Astrocyte (in vitro differentiated cells and primary cell): ENCODE data around the gene C2. TPM values are rescaled to one million over a fixed set of nuclear protein-coding genes. Genes with fewer than 3 reads are reported as not detected.
"Not testable (repeated sequence)": the region's sequence is repeated elsewhere in the genome, so short reads cannot be mapped to it uniquely, and the experiment has no call there.

Source experiments
- DNase-seq: peaks from one replicate; pipeline ENCODE4 v3.0.0-alpha.2; 2010; ENCODE audit warnings: low read depth
- FAIRE-seq: peaks from 2 replicates; lab custom pipeline; 2011; peaks lifted over from hg19 to GRCh38; lab: Jason Lieb, UNC
- H2AFZ ChIP-seq: 2 replicates; pipeline ENCODE4 v1.6.0; 2012; ENCODE audit warnings: low read depth, low read length, inconsistent platforms
- H3K27ac ChIP-seq: 2 replicates; pipeline ENCODE4 v1.5.1; 2011; ENCODE audit warnings: low read depth, low read length, inconsistent platforms
- H3K27me3 ChIP-seq: 2 replicates; pipeline ENCODE4 v1.6.0; 2011; ENCODE audit warnings: low read length, inconsistent platforms; ENCODE audit not compliant: insufficient read depth
- H3K36me3 ChIP-seq: 2 replicates; pipeline ENCODE4 v1.5.1; 2011; ENCODE audit warnings: low read length, inconsistent platforms; ENCODE audit not compliant: insufficient read depth
- H3K4me1 ChIP-seq: 2 replicates; pipeline ENCODE4 v1.5.1; 2011; ENCODE audit warnings: low read length, inconsistent platforms; ENCODE audit not compliant: insufficient read depth
- H3K4me2 ChIP-seq: 2 replicates; pipeline ENCODE4 v1.6.0; 2012; ENCODE audit warnings: low read length, inconsistent platforms
- H3K4me3 ChIP-seq: 2 replicates; pipeline ENCODE4 v1.5.1; 2011; ENCODE audit warnings: low read depth, mild to moderate bottlenecking, low read length, inconsistent platforms; ENCODE audit not compliant: insufficient read depth
- H3K79me2 ChIP-seq: 2 replicates; pipeline ENCODE4 v1.6.0; 2012; ENCODE audit warnings: mild to moderate bottlenecking, low read length, inconsistent platforms; ENCODE audit not compliant: insufficient read depth
- H3K9ac ChIP-seq: 2 replicates; pipeline ENCODE4 v1.6.0; 2012; ENCODE audit warnings: mild to moderate bottlenecking, low read length, inconsistent platforms
- H3K9me3 ChIP-seq: 2 replicates; pipeline ENCODE4 v1.5.1; 2012; ENCODE audit warnings: low read depth, mild to moderate bottlenecking, low read length, inconsistent platforms; ENCODE audit not compliant: insufficient read depth
- H4K20me1 ChIP-seq: 2 replicates; pipeline ENCODE4 v1.6.0; 2012; ENCODE audit warnings: low read length, inconsistent platforms; ENCODE audit not compliant: insufficient read depth
- H3K27ac Mint-ChIP-seq: one replicate; pipeline ENCODE4 v1.8.0; 2021; ENCODE audit warnings: mild to moderate bottlenecking, mixed read lengths; ENCODE audit not compliant: unreplicated experiment
- H3K27me3 Mint-ChIP-seq: one replicate; pipeline ENCODE4 v1.8.0; 2021; ENCODE audit warnings: low read depth, mixed read lengths; ENCODE audit not compliant: unreplicated experiment
- H3K36me3 Mint-ChIP-seq: one replicate; pipeline ENCODE4 v1.8.0; 2021; ENCODE audit warnings: low read depth, mixed read lengths; ENCODE audit not compliant: unreplicated experiment
- H3K4me1 Mint-ChIP-seq: one replicate; pipeline ENCODE4 v1.8.0; 2021; ENCODE audit warnings: low read depth, mixed read lengths; ENCODE audit not compliant: unreplicated experiment
- H3K4me3 Mint-ChIP-seq: one replicate; pipeline ENCODE4 v1.8.0; 2021; ENCODE audit warnings: mild to moderate bottlenecking, moderate library complexity, mixed read lengths; ENCODE audit not compliant: unreplicated experiment
- H3K9me3 Mint-ChIP-seq: one replicate; pipeline ENCODE4 v1.8.0; 2021; ENCODE audit warnings: mild to moderate bottlenecking, mixed read lengths; ENCODE audit not compliant: unreplicated experiment
- CTCF ChIP-seq: IDR thresholded peaks from 2 replicates; pipeline ENCODE4 v1.5.1; 2011; ENCODE audit warnings: low read depth, mild to moderate bottlenecking, inconsistent platforms, low read length, moderate library complexity; ENCODE audit not compliant: insufficient read depth
- EZH2 ChIP-seq: IDR thresholded peaks from 2 replicates; pipeline ENCODE4 v1.6.1; 2012; ENCODE audit warnings: mild to moderate bottlenecking, low read length, inconsistent platforms; ENCODE audit not compliant: insufficient read depth
- total RNA-seq: library from RNA; stranded (reverse); gene quantifications from 2 replicates; pipeline ENCODE4 v1.2.1, GENCODE V29; 2021

Gene C2
- total RNA-seq, 1 donor from 2014 or later: 0.20 TPM

GRCh38 chr6:31977816-31978431 is 50.4 kb downstream of the C2 start:
- H3K9me3 Mint-ChIP-seq: no peaks in the 10 kb centered on the region
- Histone ChIP-seq H2AFZ (no peak overlapping the region), H3K4me3 (no peak overlapping the region), H3K79me2 (peaks cover 21% of the 10 kb centered on the region), H3K36me3 (peaks cover 2% of the 10 kb centered on the region), H4K20me1 (no peaks in the 10 kb centered on the region), H3K27ac (no peak overlapping the region), H3K4me2 (no peak overlapping the region), H3K4me1 (peaks cover 5% of the 10 kb centered on the region), H3K9ac (no peak overlapping the region), H3K27me3 (no peaks in the 10 kb centered on the region), H3K9me3 (no peaks in the 10 kb centered on the region)
- FAIRE-seq: no peak
- no peak overlapping the region for H3K27ac Mint-ChIP-seq
- H3K36me3 Mint-ChIP-seq: peaks cover 13% of the 10 kb centered on the region
- H3K27me3 Mint-ChIP-seq: no peaks in the 10 kb centered on the region
- no peak for DNase-seq
- no peak overlapping the region for H3K4me3 Mint-ChIP-seq
- TF ChIP-seq EZH2: no peak
- no peak for TF ChIP-seq CTCF
- peaks cover 5% of the 10 kb centered on the region for H3K4me1 Mint-ChIP-seq

- Mint-ChIP-seq H3K9me3 (no peaks in the 10 kb centered on the region), H3K27ac (no peak overlapping the region), H3K4me1 (no peaks in the 10 kb centered on the region), H3K27me3 (no peaks in the 10 kb centered on the region), H3K36me3 (peaks cover 12% of the 10 kb centered on the region), H3K4me3 (no peak overlapping the region)
- Histone ChIP-seq H3K27me3 (no peaks in the 10 kb centered on the region), H3K4me3 (no peak overlapping the region), H3K79me2 (peaks cover 12% of the 10 kb centered on the region), H4K20me1 (no peaks in the 10 kb centered on the region), H3K36me3 (peaks cover 2% of the 10 kb centered on the region), H3K9ac (no peak overlapping the region), H3K4me1 (no peaks in the 10 kb centered on the region), H2AFZ (no peak overlapping the region), H3K27ac (no peak overlapping the region), H3K9me3 (no peaks in the 10 kb centered on the region), H3K4me2 (no peak overlapping the region)
- DNase-seq (no peak), FAIRE-seq (no peak)
- TF ChIP-seq EZH2 (no peak), CTCF (no peak)
These were observed 51.3 kb downstream of the C2 start for GRCh38 chr6:31978831-31979230.

- Histone ChIP-seq H3K36me3 (peaks cover 2% of the 10 kb centered on the region), H3K9ac (no peak overlapping the region), H2AFZ (no peak overlapping the region), H3K4me1 (no peaks in the 10 kb centered on the region), H3K4me2 (no peak overlapping the region), H3K4me3 (no peak overlapping the region), H3K27ac (no peak overlapping the region), H3K9me3 (no peaks in the 10 kb centered on the region), H4K20me1 (no peaks in the 10 kb centered on the region), H3K27me3 (no peaks in the 10 kb centered on the region), H3K79me2 (peaks cover 6% of the 10 kb centered on the region)
- TF ChIP-seq EZH2 (no peak), CTCF (no peak)
- Mint-ChIP-seq H3K4me3 (no peak overlapping the region), H3K27ac (no peak overlapping the region), H3K9me3 (no peaks in the 10 kb centered on the region), H3K36me3 (peaks cover 12% of the 10 kb centered on the region), H3K27me3 (no peaks in the 10 kb centered on the region), H3K4me1 (no peaks in the 10 kb centered on the region)
- DNase-seq: no peak
- no peak for FAIRE-seq
These were observed 51.9 kb downstream of the C2 start for GRCh38 chr6:31979238-31979898.

- H3K27me3 Mint-ChIP-seq, DNase-seq, H3K4me2 ChIP-seq, H4K20me1 ChIP-seq, H2AFZ ChIP-seq, FAIRE-seq, H3K9me3 ChIP-seq, H3K4me3 Mint-ChIP-seq, H3K9ac ChIP-seq, H3K79me2 ChIP-seq, H3K9me3 Mint-ChIP-seq, H3K4me1 Mint-ChIP-seq, H3K27ac ChIP-seq, H3K4me1 ChIP-seq, H3K36me3 Mint-ChIP-seq, H3K36me3 ChIP-seq, H3K27me3 ChIP-seq, H3K4me3 ChIP-seq, H3K27ac Mint-ChIP-seq: not testable (repeated sequence)
These were observed 52.8 kb downstream of the C2 start for GRCh38 chr6:31980195-31980876.
